Measurements from ENCODE around the gene CTNNAL1.
A peak's percentile ranks its signal among the peaks of the same experiment; 100 is the strongest.
"Not testable (repeated sequence)": the region's sequence is repeated elsewhere in the genome, so short reads cannot be mapped to it uniquely, and the experiment has no call there.

Gene CTNNAL1

DNA sequence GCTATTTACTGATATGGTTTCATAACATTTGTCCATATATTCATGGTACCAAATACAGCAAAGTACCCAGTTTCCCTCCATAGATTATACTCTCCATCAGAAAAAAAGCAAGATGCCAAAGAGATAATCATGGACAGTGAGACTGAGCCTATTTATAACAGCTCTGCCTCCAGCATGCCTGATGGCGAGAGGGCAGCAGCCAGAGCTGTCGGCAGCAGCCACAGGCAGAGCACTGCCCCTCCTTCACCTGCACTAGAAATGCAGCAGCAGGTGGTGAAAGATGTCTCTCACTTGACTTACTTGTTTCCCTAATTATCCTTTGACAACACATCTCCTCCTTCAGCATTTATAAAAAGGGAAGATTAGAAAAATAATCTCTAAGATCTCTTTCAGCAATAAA, 32.4 kb downstream of the CTNNAL1 start:
- no peak for DNase-seq

DNA sequence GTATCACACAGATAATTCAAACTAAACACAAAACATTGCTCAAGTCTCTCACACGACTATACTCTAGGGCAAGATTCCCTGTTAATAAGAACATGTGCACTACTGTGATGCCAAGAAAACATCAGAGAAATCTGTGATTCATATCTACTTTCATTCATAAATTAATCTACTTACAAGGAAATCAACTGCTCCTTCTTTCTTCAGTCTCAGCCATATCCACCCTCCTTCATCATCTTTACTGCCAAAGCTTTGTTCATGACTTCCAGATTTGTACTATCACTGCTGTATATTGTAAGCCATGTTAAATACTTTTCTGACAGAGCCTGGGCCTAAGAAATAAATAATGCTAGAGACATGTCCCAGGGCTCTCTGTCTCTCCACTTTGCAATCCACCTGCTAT, 35.1 kb downstream of the CTNNAL1 start:
- DNase-seq: no peak

DNA sequence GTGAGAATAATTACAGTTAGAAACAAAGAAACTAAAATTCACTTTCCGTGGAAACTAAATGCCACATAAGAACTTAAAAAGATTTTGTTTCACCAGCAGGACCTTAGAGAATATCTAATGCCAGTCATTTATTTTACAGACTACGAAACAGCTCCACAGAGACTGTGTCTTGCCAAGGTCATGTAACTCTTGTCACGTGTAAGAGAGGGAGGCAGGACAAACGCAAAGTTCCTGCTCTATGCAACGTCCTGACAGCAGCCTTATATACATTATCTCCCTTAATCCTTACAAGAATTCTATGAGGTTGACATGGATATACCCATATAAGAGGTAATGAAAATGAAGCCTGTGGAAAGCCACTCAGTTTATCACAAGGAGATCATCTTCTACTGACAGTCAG, 39.4 kb downstream of the CTNNAL1 start:
- no peak for DNase-seq

DNA sequence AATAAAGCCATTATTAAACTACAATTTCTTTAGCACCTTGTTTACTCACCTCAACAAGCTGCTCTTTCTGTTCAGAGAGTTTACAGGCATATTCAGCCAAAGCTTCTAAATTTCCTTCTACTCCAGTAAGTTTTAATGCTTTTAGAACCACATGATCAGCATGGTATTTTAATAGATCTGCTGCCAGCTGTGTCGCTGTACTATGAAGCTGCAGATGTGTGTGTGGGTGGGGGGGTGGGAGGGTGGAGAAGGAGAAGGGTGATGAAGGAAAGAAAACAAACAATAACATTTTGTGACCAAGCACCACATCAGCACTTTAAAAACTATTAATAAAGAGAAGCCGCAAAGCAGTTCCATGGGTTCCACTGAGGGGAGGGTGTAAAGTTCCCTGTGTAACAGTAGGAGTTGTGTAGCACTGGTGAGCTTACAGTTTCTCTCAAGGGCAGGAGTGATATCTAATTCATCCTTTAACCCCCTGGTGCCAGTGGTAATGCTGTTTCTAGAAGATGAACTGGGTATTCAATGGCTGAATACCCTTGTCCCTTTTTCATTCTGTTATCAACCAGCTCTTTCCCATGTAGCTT, 40.6 kb downstream of the CTNNAL1 start:
- DNase-seq: no peak

GRCh38 chr9:108972186-108972585, 41.1 kb downstream of the CTNNAL1 start:
- DNase-seq: no peak

DNA sequence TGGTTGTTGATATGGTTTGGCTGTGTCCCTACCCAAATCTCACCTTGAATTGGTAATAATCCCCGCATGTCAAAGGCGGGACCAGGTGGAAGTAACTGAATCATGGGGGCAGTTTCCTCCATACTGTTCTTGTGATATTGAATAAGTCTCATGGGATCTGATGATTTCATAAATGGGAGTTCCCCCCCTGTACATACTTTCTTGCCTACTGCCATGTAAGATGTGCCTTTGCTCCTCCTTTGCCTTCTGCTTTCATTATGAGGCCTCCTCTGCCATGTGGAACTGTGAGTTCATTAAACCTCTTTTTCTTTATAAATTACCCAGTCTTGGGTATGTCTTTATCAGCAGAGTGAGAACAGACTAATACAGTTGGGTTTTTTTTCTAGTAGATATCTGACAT, 41.9 kb downstream of the CTNNAL1 start:
- not testable (repeated sequence) for DNase-seq

DNA sequence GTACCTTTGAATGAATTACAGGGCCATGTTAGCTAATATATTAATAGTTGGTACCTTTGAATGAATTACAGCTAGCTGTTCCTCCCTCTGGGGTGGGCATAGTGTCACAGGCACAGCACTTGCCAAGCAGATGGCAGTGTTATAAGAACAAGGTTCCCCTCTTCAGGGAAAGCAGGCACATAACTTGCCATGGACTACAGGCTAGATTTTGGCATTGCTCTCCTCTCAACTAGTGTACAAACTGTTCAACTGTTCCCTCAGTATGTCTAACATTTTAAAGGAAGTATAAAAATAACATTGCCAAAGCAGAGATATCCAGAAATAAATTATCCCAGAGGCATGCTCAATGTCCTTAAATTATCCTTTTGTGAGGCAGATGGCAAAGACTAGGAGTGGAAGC, 45.4 kb downstream of the CTNNAL1 start:
- DNase-seq: no peak

- no peak for DNase-seq
Observed at GRCh38 chr9:108963459-108964143, 49.7 kb downstream of the CTNNAL1 start.

- no peak for DNase-seq
Observed at GRCh38 chr9:108961151-108961550, 52.1 kb downstream of the CTNNAL1 start.

- no peak for DNase-seq
Observed at GRCh38 chr9:108960331-108960730, 53.0 kb downstream of the CTNNAL1 start.

DNA sequence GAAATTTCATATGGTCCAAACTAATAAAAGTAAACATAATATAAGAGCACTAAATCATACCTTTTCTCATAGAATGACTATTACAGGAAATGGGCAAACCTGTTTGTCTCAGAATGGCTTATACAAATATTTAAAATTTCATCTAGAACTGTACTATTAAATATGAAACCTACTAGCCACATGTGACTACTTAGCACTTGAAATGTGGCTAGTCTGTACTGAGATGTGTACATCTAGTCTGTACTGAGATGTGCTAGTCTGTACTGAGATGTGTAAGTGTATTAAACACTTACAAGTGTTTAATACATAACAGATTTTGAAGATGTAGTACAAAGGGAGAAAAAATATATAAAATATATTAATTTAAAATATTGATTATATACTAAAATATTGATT, 56.7 kb downstream of the CTNNAL1 start:
- no peak for DNase-seq

GRCh38 chr9:108956022-108956630, 57.2 kb downstream of the CTNNAL1 start:
- no peak for DNase-seq

GRCh38 chr9:108953983-108954574, 59.2 kb downstream of the CTNNAL1 start:
- DNase-seq: no peak

- no peak for DNase-seq
Observed at GRCh38 chr9:108951578-108951977, 61.7 kb downstream of the CTNNAL1 start.

DNA sequence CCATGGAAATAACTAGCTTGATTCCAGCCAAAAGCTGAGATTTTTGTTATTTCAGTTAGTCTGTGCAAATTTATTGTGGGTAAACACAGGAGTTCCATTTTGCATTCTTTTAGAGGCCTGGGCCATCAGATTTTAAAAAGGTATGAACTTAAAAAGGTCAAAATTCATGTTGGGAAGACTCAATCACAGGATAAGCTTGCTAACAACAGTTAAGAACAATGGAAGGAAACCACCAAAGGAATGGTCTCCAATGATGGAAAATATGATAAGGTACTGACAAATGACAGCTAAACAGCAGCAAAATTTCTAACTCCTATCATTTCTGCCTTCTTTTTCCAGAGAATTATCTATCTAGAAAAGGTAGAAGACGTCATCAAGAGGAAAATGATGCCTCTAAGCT, 63.1 kb downstream of the CTNNAL1 start:
- no peak for DNase-seq

- no peak for DNase-seq
Observed at GRCh38 chr9:108939975-108940374, 73.3 kb downstream of the CTNNAL1 start.

GRCh38 chr9:108937561-108938305, 75.6 kb downstream of the CTNNAL1 start:
- no peak for DNase-seq

DNA sequence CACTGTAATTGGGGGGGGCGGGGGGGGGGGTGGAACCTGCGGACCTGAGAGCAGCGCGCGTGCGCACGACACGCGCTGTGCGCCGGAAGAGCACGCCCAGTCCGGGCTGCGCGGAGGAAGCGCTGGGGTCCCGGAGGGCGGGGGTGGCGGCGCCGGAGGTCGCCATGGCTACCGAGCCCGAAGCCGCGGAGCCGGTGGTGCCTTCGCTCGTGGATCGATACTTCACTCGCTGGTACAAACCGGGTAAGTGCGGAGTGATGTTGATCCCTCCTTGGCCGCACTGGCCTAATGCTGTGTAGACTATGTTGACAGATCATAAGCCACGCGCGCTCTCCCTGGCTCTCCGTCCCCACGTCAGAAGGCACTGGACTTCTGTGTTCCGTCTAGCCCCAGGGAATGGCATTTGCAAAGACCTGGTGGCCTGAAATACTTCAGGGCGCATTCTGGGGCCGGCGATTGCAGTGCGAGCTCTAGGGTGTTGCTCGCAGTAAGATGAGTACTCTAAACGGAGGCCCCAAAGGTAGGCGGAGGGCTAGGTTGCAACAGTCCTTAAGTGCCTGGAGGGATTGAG, 78.9 kb downstream of the CTNNAL1 start, which contains the start of gene ABITRAM:
Gene ABITRAM (plus strand): TSS at position 78 of the 571 bp plus-strand sequence. CDS start 87 bp downstream, at position 165.
- peak; percentile 42 to 58 for DNase-seq

GRCh38 chr9:108933718-108934322, 79.5 kb downstream of the CTNNAL1 start, which contains the start of gene ELP1:
TSS of gene ELP1 (minus strand) at chr9:108934124. CDS start at chr9:108931146, 2,978 bp downstream.
- peak; percentile 34 to 62 for DNase-seq

GRCh38 chr9:108933231-108933717, 80.0 kb downstream of the CTNNAL1 start:
- DNase-seq: no peak

GRCh38 chr9:108928386-108928785, 84.9 kb downstream of the CTNNAL1 start:
- DNase-seq: no peak

- DNase-seq: no peak
Observed at GRCh38 chr9:108924466-108924865, 88.8 kb downstream of the CTNNAL1 start.

All from NCI-H187 (cell line).